MG63 (cell line): ENCODE data around the gene NSL1. TPM values are rescaled to one million over a fixed set of nuclear protein-coding genes. Genes with fewer than 3 reads are reported as not detected.

Experiments
- DNase-seq: peaks from one replicate; pipeline ENCODE4 v3.0.0-alpha.2; 2020
- H3K27me3 ChIP-seq: fragments of 250-450 bp; sonication (Bioruptor Pico); 2 replicates; pipeline ENCODE4 v1.5.1; 2020; ENCODE audit warnings: mild to moderate bottlenecking, moderate library complexity
- H3K36me3 ChIP-seq: fragments of 250-450 bp; sonication (Bioruptor Pico); 2 replicates; pipeline ENCODE4 v1.5.1; 2020; ENCODE audit warnings: mild to moderate bottlenecking, moderate library complexity
- H3K4me3 ChIP-seq: fragments of 250-450 bp; sonication (Bioruptor Pico); 2 replicates; pipeline ENCODE4 v1.5.1; 2020; ENCODE audit warnings: mild to moderate bottlenecking, moderate library complexity
- H3K9me3 ChIP-seq: fragments of 250-450 bp; sonication (Bioruptor Pico); 2 replicates; pipeline ENCODE4 v1.5.1; 2020; ENCODE audit warnings: mild to moderate bottlenecking, moderate library complexity
- total RNA-seq: library from RNA; depleted of rRNA; stranded (reverse); fragments of >200 nt; shearing (Covaris generic); gene quantifications from 2 replicates; pipeline ENCODE4 v1.2.3, GENCODE V29; 2014; ENCODE audit warnings: low replicate concordance

Gene NSL1
- total RNA-seq, 1 experiment from 2014 or later = 69.0 TPM

- no peaks in the 10 kb centered on the region for H3K27me3 ChIP-seq
- no peak for DNase-seq
- no peak overlapping the region for H3K4me3 ChIP-seq
- H3K9me3 ChIP-seq = peaks cover 9% of the 10 kb centered on the region
- H3K36me3 ChIP-seq = peaks cover 11% of the 10 kb centered on the region
These were observed 28.7 kb downstream of the NSL1 start for GRCh38 chr1:212762839-212763238.

- no peak overlapping the region for H3K4me3 ChIP-seq
- peaks cover 5% of the 10 kb centered on the region for H3K36me3 ChIP-seq
- peaks cover 3% of the 10 kb centered on the region for H3K9me3 ChIP-seq
- DNase-seq = no peak
- no peaks in the 10 kb centered on the region for H3K27me3 ChIP-seq
These were observed 29.3 kb downstream of the NSL1 start for GRCh38 chr1:212762234-212762633.

GRCh38 chr1:212760126-212760823 lies 31.3 kb downstream of the NSL1 start:
- Histone ChIP-seq H3K36me3 (peaks cover 4% of the 10 kb centered on the region; the same call in 1 of the 2 replicates), H3K4me3 (no peak overlapping the region), H3K27me3 (no peaks in the 10 kb centered on the region), H3K9me3 (no peaks in the 10 kb centered on the region)
- DNase-seq = no peak

- H3K9me3 ChIP-seq = no peaks in the 10 kb centered on the region
- peaks cover 4% of the 10 kb centered on the region; the same call in 1 of the 2 replicates for H3K36me3 ChIP-seq
- H3K27me3 ChIP-seq = no peaks in the 10 kb centered on the region
- no peak overlapping the region for H3K4me3 ChIP-seq
- DNase-seq = no peak
These were observed 31.9 kb downstream of the NSL1 start for GRCh38 chr1:212759683-212760082.

- no peak for DNase-seq
- H3K4me3 ChIP-seq = no peak overlapping the region
- no peaks in the 10 kb centered on the region for H3K9me3 ChIP-seq
- H3K36me3 ChIP-seq = no peaks in the 10 kb centered on the region
- H3K27me3 ChIP-seq = no peaks in the 10 kb centered on the region
These were observed 36.9 kb downstream of the NSL1 start for GRCh38 chr1:212754680-212755079.

GRCh38 chr1:212754193-212754592 lies 37.4 kb downstream of the NSL1 start:
- Histone ChIP-seq H3K36me3 (no peaks in the 10 kb centered on the region), H3K4me3 (no peak overlapping the region), H3K27me3 (no peaks in the 10 kb centered on the region), H3K9me3 (no peaks in the 10 kb centered on the region)
- DNase-seq = no peak

- no peaks in the 10 kb centered on the region for H3K9me3 ChIP-seq
- H3K4me3 ChIP-seq = no peak overlapping the region
- H3K27me3 ChIP-seq = no peaks in the 10 kb centered on the region
- no peak for DNase-seq
- H3K36me3 ChIP-seq = no peaks in the 10 kb centered on the region
These were observed 37.8 kb downstream of the NSL1 start for GRCh38 chr1:212753749-212754148.

- H3K36me3 ChIP-seq = no peaks in the 10 kb centered on the region
- no peak for DNase-seq
- no peaks in the 10 kb centered on the region for H3K9me3 ChIP-seq
- no peak overlapping the region for H3K4me3 ChIP-seq
- H3K27me3 ChIP-seq = no peaks in the 10 kb centered on the region
These were observed 38.6 kb downstream of the NSL1 start for GRCh38 chr1:212752934-212753497.

GRCh38 chr1:212752252-212752933 lies 39.2 kb downstream of the NSL1 start:
- no peak for DNase-seq
- Histone ChIP-seq H3K9me3 (0 out of 2 replicates have a peak, but pooled peaks cover 1% of the 10 kb centered on the region), H3K27me3 (no peaks in the 10 kb centered on the region), H3K36me3 (no peaks in the 10 kb centered on the region), H3K4me3 (no peak overlapping the region)

- no peak for DNase-seq
- Histone ChIP-seq H3K9me3 (peaks cover 1% of the 10 kb centered on the region; the same call in 1 of the 2 replicates), H3K4me3 (no peak overlapping the region), H3K36me3 (no peaks in the 10 kb centered on the region), H3K27me3 (no peaks in the 10 kb centered on the region)
These were observed 41.6 kb downstream of the NSL1 start for GRCh38 chr1:212749821-212750535.

- peaks cover 3% of the 10 kb centered on the region; the same call in 1 of the 2 replicates for H3K36me3 ChIP-seq
- H3K27me3 ChIP-seq = no peaks in the 10 kb centered on the region
- no peak overlapping the region for H3K4me3 ChIP-seq
- DNase-seq = no peak
- peaks cover 8% of the 10 kb centered on the region for H3K9me3 ChIP-seq
These were observed 45.0 kb downstream of the NSL1 start for GRCh38 chr1:212746546-212746945.

- Histone ChIP-seq H3K36me3 (peaks cover 7% of the 10 kb centered on the region; the same call in 1 of the 2 replicates), H3K4me3 (no peak overlapping the region), H3K27me3 (no peaks in the 10 kb centered on the region), H3K9me3 (peaks cover 8% of the 10 kb centered on the region)
- DNase-seq = no peak
These were observed 46.3 kb downstream of the NSL1 start for GRCh38 chr1:212745303-212745702.

- Histone ChIP-seq H3K36me3 (peaks cover 7% of the 10 kb centered on the region; the same call in 1 of the 2 replicates), H3K9me3 (peaks cover 8% of the 10 kb centered on the region), H3K27me3 (no peaks in the 10 kb centered on the region), H3K4me3 (no peak overlapping the region)
- no peak for DNase-seq
These were observed 47.6 kb downstream of the NSL1 start for GRCh38 chr1:212743901-212744475.

GRCh38 chr1:212738330-212738729 lies 53.2 kb downstream of the NSL1 start:
- no peaks in the 10 kb centered on the region for H3K27me3 ChIP-seq
- H3K4me3 ChIP-seq = no peak overlapping the region
- H3K9me3 ChIP-seq = no peaks in the 10 kb centered on the region
- no peak for DNase-seq
- H3K36me3 ChIP-seq = peaks cover 7% of the 10 kb centered on the region; the same call in 1 of the 2 replicates

GRCh38 chr1:212737559-212737958 lies 54.0 kb downstream of the NSL1 start:
- H3K9me3 ChIP-seq = no peaks in the 10 kb centered on the region
- DNase-seq = no peak
- no peak overlapping the region for H3K4me3 ChIP-seq
- peaks cover 10% of the 10 kb centered on the region; the same call in 1 of the 2 replicates for H3K36me3 ChIP-seq
- H3K27me3 ChIP-seq = no peaks in the 10 kb centered on the region

GRCh38 chr1:212733109-212733508 lies 58.5 kb downstream of the NSL1 start:
- Histone ChIP-seq H3K9me3 (no peaks in the 10 kb centered on the region), H3K27me3 (no peaks in the 10 kb centered on the region)
- no peak for DNase-seq

More at GRCh38 chr1:212733109-212733508, 58.5 kb downstream of the NSL1 start:
- Histone ChIP-seq H3K36me3 (0 out of 2 replicates have a peak, but pooled peaks cover 3% of the 10 kb centered on the region), H3K4me3 (no peak overlapping the region)
